HepG2 (cell line): ENCODE results near the gene AMPD2. TPM values are rescaled to one million over a fixed set of nuclear protein-coding genes. Genes with fewer than 3 reads are reported as not detected.

Source experiments
- CC2D1A ChIP-seq: sonication (generic); formaldehyde crosslinking; IDR thresholded peaks from 2 replicates; pipeline ENCODE4 v1.8.1; 2023; ENCODE audit warnings: mild to moderate bottlenecking, missing genetic modification reagents
- ETV5 ChIP-seq: IDR thresholded peaks from 2 replicates; pipeline ENCODE4 v1.6.1; 2018; ENCODE audit warnings: missing biosample characterization, missing genetic modification reagents, inconsistent platforms, borderline replicate concordance
- FOXC1 ChIP-seq: sonication (generic); formaldehyde crosslinking; IDR thresholded peaks from 2 replicates; pipeline ENCODE4 v1.8.0; 2022; ENCODE audit warnings: mild to moderate bottlenecking, missing genetic modification reagents, borderline replicate concordance
- HES4 ChIP-seq: sonication (generic); formaldehyde crosslinking; IDR thresholded peaks from 2 replicates; pipeline ENCODE4 v1.9.0; 2021; ENCODE audit warnings: mild to moderate bottlenecking, missing genetic modification reagents, borderline replicate concordance
- ISL2 ChIP-seq: sonication (generic); formaldehyde crosslinking; IDR thresholded peaks from 2 replicates; pipeline ENCODE4 v1.5.0; 2020; ENCODE audit warnings: missing genetic modification reagents
- MBD4 ChIP-seq: IDR thresholded peaks from 2 replicates; pipeline ENCODE4 v1.6.1; 2012; ENCODE audit warnings: low read length, inconsistent platforms, borderline replicate concordance
- MEIS1 ChIP-seq: sonication (generic); formaldehyde crosslinking; IDR thresholded peaks from 2 replicates; pipeline ENCODE4 v1.9.0; 2021; ENCODE audit warnings: mild to moderate bottlenecking, missing genetic modification reagents, moderate library complexity, borderline replicate concordance
- SAP130 ChIP-seq: IDR thresholded peaks from 2 replicates; pipeline ENCODE4 v1.6.1; 2016; ENCODE audit warnings: low read depth
- SOX13 ChIP-seq, 3 experiments: fragments of 450-650 bp in 1 of 3; sonication (generic) in 1 of 3; formaldehyde crosslinking in 1 of 3; IDR thresholded peaks in 2 of 3; conservative IDR thresholded peaks in 1 of 3; 2 replicates each; pipeline versions ENCODE4 v1.5.0 to v1.6.1; 2016 to 2020; ENCODE audit warnings: antibody characterized with exemption in 1 of 3, mild to moderate bottlenecking in 1 of 3, missing compliant biosample characterization in 1 of 3, missing genetic modification reagents in 1 of 3, moderate library complexity in 1 of 3
- SOX5 ChIP-seq: IDR thresholded peaks from 2 replicates; pipeline ENCODE4 v1.6.1; 2016; ENCODE audit warnings: borderline replicate concordance
- SP5 ChIP-seq: IDR thresholded peaks from 2 replicates; pipeline ENCODE4 v1.6.1; 2016; ENCODE audit warnings: low read depth, borderline replicate concordance
- SRSF4 ChIP-seq: fragments of 200-400 bp; formaldehyde crosslinking; IDR thresholded peaks from one replicate; pipeline ENCODE4 v1.6.1; 2018; ENCODE audit warnings: mild to moderate bottlenecking, low read depth, low read length, moderate library complexity; ENCODE audit not compliant: poor library complexity, severe bottlenecking
- ZBTB38 ChIP-seq: sonication (generic); formaldehyde crosslinking; IDR thresholded peaks from 2 replicates; pipeline ENCODE4 v1.5.1; 2020; ENCODE audit warnings: mild to moderate bottlenecking, missing genetic modification reagents
- polyA plus RNA-seq, 8 experiments: library from polyadenylated mRNA; depleted of rRNA in 3 of 8; stranded (reverse) in 7 of 8; unstranded in 1 of 8; fragments of >200 nt; fragmentation: Illumina TruSeq in 4 of 8; extraction: Trizol in 4 of 8; gene quantifications; 2 replicates each; pipeline versions ENCODE4 v1.2.1 to v1.2.3, GENCODE V29; 2011 to 2016; ENCODE audit warnings: low read depth in 4 of 8, missing spikeins in 1 of 8, mixed read lengths in 1 of 8; ENCODE audit not compliant: insufficient read depth in 1 of 8
- total RNA-seq, 5 experiments: library from RNA; depleted of rRNA; stranded (reverse); fragments of >200 nt; fragmentation: Illumina TruSeq; extraction: Trizol; gene quantifications; 2 replicates each; pipeline ENCODE4 v1.2.3, GENCODE V29; 2016; ENCODE audit warnings: low read depth in 1 of 5
- TF ChIP-seq, protein P1 (sequence below): sonication (generic); formaldehyde crosslinking; IDR thresholded peaks from 2 replicates; pipeline ENCODE4 v1.5.1; 2020; ENCODE audit warnings: mild to moderate bottlenecking, missing genetic modification reagents, moderate library complexity
- TF ChIP-seq, protein P2 (sequence below): sonication (generic); formaldehyde crosslinking; IDR thresholded peaks from 2 replicates; pipeline ENCODE4 v1.8.1; 2023; ENCODE audit warnings: missing genetic modification reagents, inconsistent platforms, borderline replicate concordance

AMPD2 gene
- total and polyA plus RNA-seq, 2 of the 13 experiments (the other 11 are each of a cell fraction or from before 2014, with no cell fraction given) = 62.3 to 82.0 TPM

DNA sequence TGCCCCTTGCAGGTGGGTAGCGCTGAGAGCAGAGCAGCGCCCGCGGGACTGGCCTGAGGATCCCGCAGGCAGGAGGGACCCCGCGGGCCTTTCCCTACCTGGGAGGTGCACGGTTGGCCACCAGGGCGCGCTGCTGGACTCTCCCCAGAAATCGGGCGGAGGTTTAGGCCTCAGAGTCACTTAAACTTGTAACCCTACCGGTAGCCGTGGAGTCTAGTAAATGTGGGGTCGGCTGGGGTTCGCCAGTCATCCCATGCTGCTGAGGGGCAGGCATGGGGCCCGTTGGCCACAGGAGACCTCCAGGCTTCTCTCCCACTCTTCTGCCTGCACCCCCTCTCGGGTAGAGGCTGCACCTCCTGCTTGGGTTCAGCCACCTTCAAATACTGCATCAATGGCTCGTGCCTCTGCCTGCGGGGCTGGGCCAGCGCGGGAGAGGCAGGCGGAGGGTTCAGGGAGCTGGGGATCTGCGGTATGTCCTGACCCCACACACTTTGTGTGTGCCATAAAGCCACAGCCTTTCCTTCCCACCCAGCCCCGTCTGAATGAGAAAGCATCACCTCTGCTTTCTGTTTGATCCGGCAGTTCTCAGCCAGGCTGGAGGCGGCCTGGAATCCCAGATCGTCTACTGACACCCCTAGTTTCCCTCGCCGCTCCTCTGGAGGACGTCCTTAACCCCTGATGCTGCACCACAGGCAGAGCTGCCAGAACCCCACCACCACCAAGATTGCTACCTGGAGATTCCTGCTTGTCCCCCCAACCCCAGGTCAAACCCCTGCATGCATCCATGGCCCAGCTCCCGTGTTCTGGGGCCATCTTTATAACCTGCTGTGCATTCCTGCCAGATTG, 24.0 kb downstream of the AMPD2 start (continued):
- TF ChIP-seq CC2D1A (no peak), SRSF4 (no peak), SP5 (CRISPR knock-in tag) (no peak), SOX5 (CRISPR knock-in tag) (0 out of 2 replicates have a peak, but pooled peaks have one; percentile 7), SOX13 (IDR thresholded peaks at IDR 0.05) (no peak), SOX13 (CRISPR knock-in tag; conservative IDR thresholded peaks at IDR 0.05 in 1 of 2, IDR thresholded peaks at IDR 0.05 in 1 of 2) (no peak), ISL2 (CRISPR knock-in tag) (peak; percentile 14; the same call in 1 of the 2 replicates), SAP130 (CRISPR knock-in tag) (peak; percentile 53; the same call in 1 of the 2 replicates), ZBTB38 (CRISPR knock-in tag) (peak; percentile 51; the same call in 1 of the 2 replicates), MEIS1 (CRISPR knock-in tag) (no peak), HES4 (CRISPR knock-in tag) (peak; percentile 81; the same call in 1 of the 2 replicates), FOXC1 (CRISPR knock-in tag) (peak; percentile 59; the same call in 1 of the 2 replicates), ETV5 (no peak), MBD4 (no peak)
- TF ChIP-seq, protein P1, sequence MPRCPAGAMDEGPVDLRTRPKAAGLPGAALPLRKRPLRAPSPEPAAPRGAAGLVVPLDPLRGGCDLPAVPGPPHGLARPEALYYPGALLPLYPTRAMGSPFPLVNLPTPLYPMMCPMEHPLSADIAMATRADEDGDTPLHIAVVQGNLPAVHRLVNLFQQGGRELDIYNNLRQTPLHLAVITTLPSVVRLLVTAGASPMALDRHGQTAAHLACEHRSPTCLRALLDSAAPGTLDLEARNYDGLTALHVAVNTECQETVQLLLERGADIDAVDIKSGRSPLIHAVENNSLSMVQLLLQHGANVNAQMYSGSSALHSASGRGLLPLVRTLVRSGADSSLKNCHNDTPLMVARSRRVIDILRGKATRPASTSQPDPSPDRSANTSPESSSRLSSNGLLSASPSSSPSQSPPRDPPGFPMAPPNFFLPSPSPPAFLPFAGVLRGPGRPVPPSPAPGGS = no peak
- TF ChIP-seq, protein P2, sequence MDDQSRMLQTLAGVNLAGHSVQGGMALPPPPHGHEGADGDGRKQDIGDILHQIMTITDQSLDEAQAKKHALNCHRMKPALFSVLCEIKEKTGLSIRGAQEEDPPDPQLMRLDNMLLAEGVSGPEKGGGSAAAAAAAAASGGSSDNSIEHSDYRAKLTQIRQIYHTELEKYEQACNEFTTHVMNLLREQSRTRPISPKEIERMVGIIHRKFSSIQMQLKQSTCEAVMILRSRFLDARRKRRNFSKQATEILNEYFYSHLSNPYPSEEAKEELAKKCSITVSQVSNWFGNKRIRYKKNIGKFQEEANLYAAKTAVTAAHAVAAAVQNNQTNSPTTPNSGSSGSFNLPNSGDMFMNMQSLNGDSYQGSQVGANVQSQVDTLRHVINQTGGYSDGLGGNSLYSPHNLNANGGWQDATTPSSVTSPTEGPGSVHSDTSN = no peak
